Islet of Langerhans (tissue), 1 donor: Measurements from ENCODE around the gene SCLT1.

ENCODE experiments used
- FAIRE-seq: peaks from one replicate; lab custom pipeline; 2011; peaks lifted over from hg19 to GRCh38; lab: Jason Lieb, UNC

Gene SCLT1

DNA sequence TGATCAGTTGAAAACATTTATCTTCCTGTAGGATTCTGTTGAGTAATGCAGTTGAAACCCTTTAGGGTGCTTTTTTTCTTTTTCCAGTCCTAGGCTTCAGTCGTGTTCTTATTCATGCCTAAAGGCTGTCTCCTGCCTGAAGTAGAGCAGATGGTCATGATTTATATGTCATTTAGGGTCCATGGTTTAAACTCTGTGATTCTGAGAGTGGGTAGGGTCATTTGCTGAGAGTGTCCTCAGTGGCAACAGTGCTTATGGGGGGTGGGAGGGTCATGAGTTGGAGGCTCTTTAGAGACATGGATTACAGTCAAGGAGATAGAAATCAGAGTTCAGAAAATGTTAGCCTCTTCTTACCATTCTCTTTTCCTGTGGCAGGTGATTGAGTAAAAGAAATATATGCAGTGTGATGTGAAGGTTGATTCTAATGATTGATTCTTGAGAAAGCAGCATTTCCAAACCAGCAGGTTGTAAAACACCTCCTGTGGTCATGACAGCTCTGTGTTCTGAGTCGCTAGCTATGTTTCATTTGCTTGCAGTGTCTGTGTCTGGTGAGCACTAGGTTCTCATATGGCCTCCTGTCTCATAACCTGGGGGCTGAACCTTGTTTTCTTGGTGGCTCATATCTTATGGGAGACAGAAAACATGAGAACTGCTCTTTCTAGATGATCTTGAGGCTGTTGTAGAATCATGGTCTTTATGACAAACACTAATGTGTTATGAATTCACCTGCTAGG, 223.4 kb downstream of the SCLT1 start:
- no peak for FAIRE-seq

GRCh38 chr4:128868758-128869157, 224.6 kb downstream of the SCLT1 start:
- FAIRE-seq = no peak

DNA sequence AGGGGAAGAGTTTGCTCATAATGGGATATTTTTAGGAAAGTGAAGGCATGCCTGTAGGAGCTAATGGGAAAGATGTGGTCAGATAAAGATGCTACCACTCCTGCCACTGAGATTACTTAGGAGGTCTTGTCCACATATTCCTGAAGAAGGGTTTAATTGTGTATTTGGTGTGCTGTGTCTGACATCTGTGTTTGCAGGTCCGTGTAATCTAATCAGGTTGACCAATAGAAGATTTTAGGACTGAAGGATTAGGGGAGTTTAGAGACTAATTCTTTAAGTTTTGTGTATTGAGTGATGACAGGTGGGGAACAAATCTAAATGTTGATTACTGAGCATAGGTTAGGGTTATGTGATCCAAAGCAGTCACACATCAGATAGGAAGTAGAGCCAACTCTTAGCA, 226.6 kb downstream of the SCLT1 start:
- FAIRE-seq = no peak

DNA sequence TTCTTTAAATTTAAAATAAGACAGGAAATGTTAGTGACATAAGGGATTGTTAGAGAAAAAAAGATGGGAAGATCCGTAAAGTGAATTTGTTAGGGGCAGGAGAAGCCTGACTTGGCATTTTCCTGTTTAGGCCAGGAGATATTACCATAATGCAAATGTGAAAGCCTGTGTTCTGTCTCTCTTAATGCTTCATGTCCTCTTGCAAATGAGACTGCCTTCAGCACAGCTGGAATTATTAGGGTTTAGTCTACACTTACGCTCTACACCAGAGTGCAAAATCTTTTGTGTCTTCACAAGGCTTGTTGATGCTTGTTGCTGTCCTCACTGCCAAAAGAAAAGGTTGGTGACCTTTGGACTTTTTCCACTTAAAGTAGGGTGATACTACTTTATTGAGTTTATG, 227.1 kb downstream of the SCLT1 start:
- no peak for FAIRE-seq

- FAIRE-seq = no peak
These were observed 228.2 kb downstream of the SCLT1 start for GRCh38 chr4:128865132-128865531.

DNA sequence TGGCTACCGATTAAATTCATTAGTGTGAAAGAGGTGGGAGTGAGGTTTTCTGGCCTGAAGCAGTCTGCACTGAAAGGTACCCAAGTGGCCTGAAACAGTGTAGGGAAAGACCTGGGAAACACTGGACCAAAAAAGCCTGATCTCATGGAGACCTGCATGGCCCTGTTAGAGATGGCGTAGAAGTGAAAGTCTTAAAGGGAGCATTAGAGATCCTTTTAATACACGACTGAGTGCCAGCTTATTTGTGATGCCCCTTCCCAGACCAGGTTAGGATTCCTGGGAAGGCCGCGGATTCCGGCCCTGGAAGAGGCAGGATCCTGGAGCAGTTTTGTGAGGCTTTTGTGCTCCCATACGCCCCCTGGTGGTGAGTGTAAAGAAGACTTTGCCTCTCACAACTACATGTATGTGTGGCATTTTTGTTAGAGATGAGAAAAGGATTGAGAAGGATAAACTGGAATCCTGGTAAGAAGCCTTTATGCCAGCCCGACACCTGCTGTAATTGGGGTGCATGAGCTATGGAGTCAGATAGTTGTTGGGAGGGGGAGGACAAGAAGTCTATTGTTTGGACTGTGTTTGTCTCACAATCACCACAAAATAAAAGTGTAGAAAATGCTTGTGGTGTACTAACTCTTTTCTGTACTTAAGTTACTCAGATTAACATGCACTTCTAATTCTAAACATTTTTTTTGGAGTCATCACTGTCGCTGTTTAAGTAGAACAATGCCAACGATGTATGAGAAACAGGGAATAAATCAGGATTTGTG, 229.8 kb downstream of the SCLT1 start:
- no peak for FAIRE-seq

DNA sequence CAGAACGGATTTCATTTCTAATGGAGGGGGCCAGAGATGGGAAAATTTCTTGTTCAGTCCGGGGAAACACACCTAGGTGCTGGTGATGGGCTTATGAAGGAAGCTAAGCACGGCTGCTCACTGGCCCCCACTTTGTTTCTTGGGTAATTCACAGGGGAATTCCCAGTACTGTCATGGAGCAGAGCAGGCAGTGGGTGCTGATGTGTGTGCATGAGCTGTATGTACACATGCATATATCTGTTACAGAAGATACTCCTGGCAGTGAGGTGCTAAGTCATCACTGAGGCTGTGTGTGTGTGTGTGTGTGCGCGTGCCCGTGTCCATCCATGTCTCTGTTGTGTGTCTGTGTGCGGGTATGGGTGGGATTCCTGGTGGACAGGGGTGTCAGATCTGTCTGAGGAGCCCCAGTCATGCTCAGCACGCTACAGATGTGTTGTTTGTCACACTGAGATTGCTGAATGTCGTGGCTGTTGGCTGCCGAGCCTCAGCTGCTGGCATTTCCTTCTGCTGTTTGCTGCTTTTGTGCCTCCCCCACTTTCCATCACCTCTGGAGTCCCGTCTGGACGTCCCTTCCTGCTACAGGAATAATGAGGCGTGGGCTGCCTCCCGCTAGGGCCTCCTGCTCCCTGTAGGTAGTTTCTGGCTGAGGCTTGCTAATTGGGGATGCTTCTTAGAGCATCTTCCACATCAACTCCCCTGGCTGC, 230.6 kb downstream of the SCLT1 start:
- FAIRE-seq = no peak

DNA sequence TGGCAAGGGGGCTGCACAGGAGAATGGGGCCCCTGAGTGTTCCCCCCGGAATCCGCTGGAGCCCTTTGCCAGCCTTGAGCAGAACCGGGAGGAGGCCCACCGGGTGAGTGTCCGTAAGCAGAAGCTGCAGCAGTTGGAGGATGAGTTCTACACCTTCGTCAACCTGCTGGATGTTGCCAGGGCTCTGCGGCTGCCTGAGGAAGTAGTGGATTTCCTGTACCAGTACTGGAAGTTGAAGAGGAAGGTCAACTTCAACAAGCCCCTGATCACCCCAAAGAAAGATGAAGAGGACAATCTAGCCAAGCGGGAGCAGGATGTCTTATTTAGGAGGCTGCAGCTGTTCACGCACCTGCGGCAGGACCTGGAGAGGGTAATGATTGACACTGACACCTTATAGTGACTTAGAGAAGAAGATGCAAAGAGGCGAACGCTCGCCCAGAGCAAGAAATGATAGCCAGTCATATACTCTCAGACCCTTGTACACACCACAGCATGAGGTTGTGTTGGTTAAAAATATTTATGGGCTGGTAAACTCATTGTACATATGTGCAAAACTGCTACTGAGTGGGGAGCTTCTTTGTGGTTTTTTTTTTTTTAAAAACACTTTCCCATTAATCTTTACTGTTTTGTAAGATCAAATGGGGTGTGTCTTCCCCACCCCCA, 231.4 kb downstream of the SCLT1 start:
- no peak for FAIRE-seq

DNA sequence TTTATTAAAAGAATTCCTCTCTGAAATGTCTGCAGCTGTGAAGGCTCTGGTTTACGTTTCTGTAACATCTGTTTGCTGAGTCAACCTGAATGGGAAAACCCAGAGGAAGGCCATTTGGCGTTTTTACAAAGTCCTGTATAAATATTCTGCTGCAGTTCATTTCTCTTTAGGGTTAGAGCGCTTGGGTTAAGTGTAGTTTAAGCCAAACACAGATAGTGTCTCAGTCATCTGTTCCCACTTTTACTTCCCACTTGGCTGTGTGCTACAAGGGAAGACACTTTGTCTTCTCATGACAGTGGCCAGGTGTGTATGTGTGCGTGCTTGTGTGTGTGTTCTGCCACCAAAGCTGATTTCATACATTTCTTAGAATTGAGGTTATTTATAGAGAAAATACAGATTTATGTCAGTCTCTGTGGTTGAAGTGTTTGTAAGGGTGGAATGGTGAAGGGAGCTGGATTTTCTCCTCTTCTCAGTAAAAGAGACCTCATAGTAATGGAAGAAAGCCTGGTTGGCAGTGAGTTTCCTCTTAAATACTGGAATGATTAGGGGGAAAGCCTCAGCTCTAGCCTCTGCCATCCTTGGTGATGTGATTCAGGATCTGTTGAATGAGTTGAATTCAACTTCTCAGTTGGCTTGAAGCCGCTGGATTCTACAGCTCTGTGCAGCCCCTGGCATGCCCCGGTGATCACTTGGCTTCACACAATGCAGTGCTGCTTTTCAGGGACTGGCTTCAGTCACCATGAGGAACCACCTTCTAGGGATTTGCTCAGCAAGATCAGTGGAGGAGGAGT, 233.3 kb downstream of the SCLT1 start:
- no peak for FAIRE-seq

GRCh38 chr4:128858879-128859671, 234.3 kb downstream of the SCLT1 start:
- FAIRE-seq = no peak

DNA sequence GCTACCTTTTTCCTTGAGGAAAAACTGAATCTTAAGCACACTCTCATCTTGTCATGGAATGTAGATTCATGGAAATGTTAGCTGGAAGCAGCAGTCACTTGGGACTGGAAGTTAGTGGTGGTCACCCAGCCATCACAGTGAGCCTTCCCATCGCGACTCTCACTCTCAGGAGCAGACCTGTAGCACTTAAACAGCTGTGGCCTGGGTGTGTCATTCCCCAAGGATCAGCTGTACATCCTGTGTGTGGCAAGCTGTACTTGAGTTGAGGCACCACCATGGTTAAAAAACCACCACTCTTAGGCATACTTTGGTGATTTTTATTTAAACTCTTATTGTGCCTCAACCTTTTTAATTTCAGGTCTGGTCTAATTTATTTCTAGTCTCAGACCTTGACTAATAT, 237.1 kb downstream of the SCLT1 start:
- no peak for FAIRE-seq

DNA sequence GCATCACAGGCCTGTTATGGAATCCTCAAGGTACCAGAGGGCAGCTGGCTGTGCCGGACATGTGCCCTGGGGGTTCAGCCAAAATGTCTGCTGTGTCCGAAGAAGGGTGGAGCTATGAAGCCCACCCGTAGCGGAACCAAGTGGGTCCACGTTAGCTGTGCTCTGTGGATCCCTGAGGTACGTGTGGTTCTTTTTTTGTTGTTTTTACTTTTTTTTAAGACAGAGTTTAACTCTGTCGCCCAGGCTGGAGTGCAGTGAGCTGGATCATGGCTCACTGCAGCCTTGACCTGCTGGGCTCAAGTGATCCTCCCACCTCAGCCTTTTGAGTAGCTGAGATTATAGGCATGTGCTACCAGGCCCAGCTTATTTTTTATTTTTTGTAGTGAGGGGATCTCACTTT, 237.7 kb downstream of the SCLT1 start:
- no peak for FAIRE-seq

DNA sequence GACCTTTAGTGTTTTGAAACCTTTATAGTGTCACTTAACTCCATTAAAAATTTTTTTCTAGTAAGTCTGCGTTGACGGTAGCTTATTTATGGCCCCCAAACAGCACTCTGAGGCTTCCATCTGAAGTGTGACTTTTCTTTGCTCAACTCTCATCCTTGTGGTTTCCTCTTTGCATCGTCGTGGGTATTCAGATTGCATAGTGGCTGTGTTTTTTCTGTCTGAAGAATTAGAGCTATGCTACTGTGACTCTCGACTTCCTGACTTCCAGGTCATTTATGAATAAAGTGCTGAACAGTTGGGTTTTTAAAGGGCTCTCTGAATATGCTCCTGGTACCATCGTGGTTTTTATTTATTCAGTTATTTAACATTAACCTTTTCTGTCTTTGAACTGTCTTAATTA, 238.9 kb downstream of the SCLT1 start:
- FAIRE-seq = no peak

- FAIRE-seq = no peak
These were observed 239.6 kb downstream of the SCLT1 start for GRCh38 chr4:128853741-128854140.

DNA sequence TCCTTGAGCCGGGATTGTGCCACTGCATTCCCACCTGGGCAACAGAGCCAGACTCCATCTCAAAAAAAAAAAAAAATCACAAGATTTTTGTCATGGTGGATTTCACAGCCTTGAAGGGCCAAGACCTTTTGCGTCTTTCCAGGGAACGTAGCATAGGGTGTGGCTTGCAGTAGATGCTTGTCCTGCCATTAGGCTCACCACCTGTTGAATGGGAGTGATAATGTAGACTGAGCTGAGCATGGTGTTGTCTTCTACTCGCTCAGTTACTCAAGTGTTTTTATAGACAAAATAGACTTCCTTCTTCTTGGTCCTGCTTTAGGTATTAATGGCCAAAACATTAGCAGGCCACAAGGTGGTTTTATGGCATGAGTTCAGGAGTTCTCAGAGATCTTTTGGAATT, 243.1 kb downstream of the SCLT1 start:
- FAIRE-seq = no peak

DNA sequence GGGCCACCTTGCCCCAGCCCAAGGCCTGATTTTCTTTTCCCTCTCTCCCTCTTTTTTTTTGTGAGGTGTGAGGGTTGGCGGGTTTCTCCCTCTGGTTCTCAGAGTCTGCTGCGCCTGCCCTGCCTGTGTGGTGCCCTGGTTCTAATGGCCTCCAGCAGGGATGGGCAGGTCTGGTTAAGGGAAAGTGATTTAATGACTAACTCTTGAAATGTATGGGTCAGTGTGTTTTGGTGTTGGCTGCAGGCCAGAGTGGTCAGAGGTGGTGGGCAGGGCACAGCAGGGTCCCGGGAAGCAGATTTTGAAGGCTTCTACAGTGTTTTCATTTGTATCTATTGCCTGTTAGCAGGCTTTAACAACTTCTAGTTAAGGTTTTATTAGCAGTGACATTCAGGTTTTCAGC, 244.9 kb downstream of the SCLT1 start:
- FAIRE-seq = no peak

DNA sequence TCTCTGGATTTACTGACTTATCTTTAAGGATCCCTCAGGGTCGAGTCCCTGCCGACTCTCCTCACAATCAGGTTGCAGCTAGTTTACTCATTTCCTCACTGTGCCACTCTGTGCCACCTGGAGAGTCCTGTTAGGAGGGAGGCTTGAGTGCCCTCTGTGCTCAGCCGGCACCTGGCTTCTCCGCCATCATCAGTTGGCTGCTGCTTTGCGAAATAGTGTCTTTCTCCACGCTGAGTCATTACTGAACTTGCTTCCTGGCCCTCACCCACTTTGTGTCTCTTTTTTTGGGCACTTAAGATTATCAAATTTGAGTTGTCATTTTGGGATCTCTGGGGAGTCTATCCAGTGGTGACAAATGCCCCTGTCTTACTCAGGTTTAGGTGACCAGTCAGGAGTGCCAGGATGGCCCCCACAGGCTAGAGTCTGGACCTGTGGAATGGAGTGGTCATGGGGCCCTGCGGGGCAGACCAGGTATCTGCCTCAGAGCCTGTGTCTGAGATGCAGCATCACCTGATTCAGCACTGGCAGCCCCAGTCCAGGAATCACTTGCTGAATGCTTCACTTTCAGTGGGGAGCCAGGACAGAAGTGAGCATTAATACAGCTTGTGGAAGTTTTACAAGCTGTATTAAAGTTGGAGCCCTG, 246.1 kb downstream of the SCLT1 start:
- no peak for FAIRE-seq

GRCh38 chr4:128846063-128846462, 247.3 kb downstream of the SCLT1 start:
- peak; percentile 38 for FAIRE-seq

- no peak for FAIRE-seq
These were observed 248.4 kb downstream of the SCLT1 start for GRCh38 chr4:128844931-128845330.

DNA sequence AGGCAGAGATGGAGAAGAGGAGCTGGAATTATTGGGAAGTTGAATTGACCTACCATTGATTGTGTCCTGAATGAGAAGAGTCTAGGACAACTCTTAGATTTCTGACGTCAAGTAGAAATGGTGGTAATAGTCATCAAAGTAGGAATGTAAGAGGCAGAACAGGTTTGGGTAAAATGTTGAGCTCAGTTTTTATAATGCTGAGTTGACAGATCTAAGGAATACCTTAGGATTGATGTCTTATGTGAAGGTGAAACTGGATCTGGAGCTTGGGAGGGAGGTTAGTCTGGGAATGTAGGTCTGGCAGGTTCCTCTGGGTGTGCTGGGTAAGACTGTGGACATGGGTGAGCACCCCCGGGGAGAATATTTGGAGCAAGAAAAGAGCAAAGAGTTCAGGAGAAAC, 251.9 kb downstream of the SCLT1 start:
- FAIRE-seq = no peak
